ENCODE results near the gene PLCB3. TPM values are rescaled to one million over a fixed set of nuclear protein-coding genes. Genes with fewer than 3 reads are reported as not detected.

PLCB3 gene
- polyA plus RNA-seq, 4 donors = 12.4 to 17.1 (median 13.7) TPM

- no peak for DNase-seq (ENCODE audit: low read depth in 4 of 4, low spot score in 3 of 4)
Observed at GRCh38 chr11:64263021-64263946, 12.0 kb downstream of the PLCB3 start.

GRCh38 chr11:64263947-64264317 is 12.6 kb downstream of the PLCB3 start:
- no peak for DNase-seq (ENCODE audit: low read depth in 4 of 4, low spot score in 3 of 4)

DNA sequence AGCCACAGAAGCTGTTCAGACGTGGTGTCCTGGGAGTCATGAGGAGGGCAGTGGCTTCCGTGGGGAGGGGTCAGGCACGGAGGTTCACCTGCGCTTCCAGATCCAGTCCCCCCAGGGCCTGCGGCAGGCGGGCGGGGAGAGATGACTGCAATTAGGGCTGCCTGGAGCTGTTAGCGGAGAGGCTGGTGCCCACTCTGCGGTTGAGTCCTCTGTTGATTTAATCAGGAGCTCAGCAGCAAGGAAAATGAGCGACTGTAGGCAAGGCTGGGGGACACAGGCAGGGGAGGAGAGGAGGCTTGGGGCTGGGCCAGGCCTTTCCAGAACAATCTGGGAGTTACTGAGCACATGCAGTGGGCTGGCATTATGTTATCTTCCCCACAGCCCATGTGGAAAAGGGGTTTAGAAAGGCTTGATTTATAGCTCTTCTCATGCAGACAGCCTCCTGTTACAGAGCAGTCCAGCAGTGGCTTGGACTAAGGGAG is 13.1 kb downstream of the PLCB3 start:
- no peak for DNase-seq (ENCODE audit: low read depth in 4 of 4, low spot score in 3 of 4)

DNA sequence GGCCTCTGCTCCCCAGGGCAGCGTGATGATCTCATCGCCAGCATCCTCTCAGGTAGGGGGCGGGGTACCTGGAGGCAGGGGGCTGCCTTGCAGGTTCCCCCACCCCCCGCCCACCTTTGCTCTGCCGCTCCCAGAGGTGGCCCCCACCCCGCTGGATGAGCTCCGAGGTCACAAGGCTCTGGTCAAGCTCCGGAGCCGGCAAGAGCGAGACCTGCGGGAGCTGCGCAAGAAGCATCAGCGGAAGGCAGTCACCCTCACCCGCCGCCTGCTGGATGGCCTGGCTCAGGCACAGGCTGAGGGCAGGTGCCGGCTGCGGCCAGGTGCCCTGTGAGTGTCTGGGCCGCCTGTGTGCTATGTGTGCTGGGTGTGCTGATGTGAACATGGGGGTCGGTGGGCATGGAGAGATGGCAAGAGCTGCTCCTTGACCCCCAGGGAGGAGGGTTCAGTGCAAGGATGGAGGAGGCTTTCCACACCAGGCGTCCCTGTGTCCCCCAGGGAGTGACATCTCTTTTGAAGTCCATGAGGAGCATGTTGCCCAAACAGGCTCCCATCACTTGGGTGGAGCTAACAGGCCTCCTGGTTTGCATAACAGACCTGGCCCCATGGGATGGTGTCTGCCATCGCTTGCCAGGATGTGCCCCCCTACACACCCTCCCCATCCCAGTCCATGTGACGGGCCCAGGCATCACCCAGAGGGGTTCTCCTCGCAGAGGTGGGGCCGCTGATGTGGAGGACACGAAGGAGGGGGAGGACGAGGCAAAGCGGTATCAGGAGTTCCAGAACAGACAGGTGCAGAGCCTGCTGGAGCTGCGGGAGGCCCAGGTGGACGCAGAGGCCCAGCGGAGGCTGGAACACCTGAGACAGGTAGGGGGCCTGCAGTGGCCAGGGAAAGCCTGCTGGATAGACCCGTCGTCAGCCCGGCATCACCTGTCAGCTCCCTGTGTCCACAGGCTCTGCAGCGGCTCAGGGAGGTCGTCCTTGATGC is 14.1 kb downstream of the PLCB3 start:
- no peak for DNase-seq (ENCODE audit: low read depth in 4 of 4, low spot score in 3 of 4)

- no peak for DNase-seq (ENCODE audit: low read depth in 4 of 4, low spot score in 3 of 4)
Observed at GRCh38 chr11:64266339-64266738, 15.0 kb downstream of the PLCB3 start.

DNA sequence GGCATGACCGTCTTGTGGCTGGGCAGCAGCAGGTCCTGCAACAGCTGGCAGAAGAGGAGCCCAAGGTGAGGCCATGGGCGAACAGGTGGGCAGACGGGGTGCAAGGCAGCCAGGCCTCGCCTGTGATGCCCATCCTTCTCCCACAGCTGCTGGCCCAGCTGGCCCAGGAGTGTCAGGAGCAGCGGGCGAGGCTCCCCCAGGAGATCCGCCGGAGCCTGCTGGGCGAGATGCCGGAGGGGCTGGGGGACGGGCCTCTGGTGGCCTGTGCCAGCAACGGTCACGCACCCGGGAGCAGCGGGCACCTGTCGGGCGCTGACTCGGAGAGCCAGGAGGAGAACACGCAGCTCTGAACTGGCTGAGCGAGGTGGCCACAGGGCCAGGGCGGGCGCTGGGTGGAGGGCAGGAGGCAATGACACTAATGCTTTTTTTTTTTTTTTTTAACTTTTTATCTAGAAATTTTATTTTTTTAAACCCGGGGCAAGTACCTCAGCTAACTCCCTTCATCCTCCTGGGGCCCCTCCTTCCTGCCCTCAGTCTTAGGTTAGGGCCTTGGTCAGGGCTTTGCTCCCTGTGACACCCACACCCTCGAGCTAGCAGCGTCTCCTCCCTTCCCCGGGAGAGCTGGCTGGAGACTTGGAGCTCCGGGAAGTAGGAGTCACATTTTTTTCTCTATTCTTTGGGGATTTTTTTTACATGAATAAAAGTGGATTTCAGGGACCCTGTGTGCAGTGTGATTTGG is 16.0 kb downstream of the PLCB3 start:
- no peak for DNase-seq (ENCODE audit: low read depth in 4 of 4, low spot score in 3 of 4)

- DNase-seq (ENCODE audit: low read depth in 4 of 4, low spot score in 3 of 4) = no peak
Observed at GRCh38 chr11:64268025-64268892, 16.9 kb downstream of the PLCB3 start.

DNA sequence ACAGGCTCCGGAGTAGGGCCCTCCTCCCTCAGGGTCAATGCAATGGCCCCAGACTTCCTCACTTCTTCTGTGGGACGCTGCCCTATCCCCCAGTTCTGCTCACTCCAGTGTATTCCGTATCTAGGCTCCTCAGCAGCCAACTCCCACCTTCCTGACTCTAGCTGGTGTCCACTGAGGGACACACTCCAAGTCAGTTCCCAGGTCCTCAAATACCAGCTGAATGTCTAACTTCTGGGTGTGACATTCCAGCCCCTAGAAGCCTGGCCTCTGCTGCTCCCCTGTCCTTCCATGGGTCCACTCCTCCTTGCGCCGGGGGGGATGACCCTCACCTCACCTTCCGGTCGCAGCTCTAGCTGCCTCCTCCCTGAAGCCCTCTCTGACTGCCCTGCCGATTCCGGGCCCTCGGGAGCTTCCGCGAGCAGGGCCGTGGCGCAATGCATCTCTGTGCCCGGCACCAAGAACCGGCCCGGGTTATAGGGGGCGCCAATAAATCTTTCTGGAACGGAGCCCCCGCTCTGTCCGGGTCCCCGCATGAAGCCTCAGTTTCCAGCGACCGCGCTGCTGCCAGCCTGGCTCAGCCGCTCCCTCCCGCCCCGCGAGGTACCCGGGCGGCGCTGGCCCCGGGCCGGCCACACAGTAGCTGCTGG is 17.7 kb downstream of the PLCB3 start:
- no peak for DNase-seq (ENCODE audit: low read depth in 4 of 4, low spot score in 3 of 4)

- DNase-seq (ENCODE audit: low read depth in 4 of 4, low spot score in 3 of 4) = peak; percentile 96 to 99 (median 98)
Observed at GRCh38 chr11:64269540-64270220, 18.4 kb downstream of the PLCB3 start.

DNA sequence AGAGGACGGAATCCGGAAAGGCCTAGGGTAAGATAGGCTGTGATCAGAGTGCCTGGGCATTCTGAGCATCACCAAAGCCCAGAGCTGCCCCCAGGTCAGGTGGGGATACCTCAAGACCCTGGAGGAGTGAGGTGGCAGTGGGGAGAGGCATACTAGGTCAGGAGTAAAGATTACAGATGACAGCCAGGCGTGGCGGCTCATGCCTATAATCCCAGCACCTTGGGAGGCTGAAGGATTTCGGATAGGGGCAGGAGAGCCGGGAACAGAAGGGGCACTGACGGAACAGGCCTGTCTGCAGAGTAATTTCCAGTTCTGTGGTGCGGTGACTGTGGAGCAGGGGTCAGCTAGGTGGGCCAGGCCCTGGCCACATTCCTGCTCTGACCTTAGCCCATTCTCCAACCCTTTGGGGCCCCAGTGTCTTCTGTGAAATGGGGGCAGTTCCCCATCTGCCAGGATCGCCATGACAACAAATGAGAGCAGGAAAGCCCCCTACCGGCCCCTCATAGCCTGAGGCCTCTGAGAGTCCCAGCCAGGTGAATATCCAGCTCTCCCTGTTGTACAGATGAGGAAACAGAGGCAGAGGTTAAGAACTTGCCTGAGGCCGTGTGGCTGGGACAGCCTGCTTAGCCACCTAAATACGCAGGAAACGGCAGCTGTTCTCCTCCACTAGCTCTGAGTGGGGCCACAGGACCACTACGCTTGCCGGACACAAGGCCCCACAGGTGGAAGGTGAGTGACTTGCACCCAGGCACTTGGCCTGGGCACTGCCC is 23.9 kb downstream of the PLCB3 start:
- no peak for DNase-seq (ENCODE audit: low read depth in 4 of 4, low spot score in 3 of 4)

DNA sequence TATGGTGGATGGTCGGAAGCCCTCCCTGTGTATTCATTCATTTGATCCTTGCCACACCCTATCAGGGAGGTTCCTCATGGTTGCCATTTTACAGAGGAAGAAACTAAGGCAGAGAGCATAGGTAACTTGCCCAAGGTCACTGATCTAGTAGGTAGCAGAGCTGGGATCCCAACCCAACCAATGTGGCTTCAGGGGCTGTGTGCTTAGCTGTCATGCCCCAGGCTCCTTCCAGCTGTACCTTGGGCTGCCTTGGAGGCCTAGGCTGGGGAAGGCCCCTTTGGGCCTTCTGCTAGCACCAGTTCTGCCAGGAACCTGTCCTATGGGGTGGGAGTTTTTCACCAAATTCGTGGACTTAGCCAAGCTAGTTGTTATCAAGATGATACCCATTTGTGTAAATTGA is 24.5 kb downstream of the PLCB3 start:
- DNase-seq (ENCODE audit: low read depth in 4 of 4, low spot score in 3 of 4) = no peak

DNA sequence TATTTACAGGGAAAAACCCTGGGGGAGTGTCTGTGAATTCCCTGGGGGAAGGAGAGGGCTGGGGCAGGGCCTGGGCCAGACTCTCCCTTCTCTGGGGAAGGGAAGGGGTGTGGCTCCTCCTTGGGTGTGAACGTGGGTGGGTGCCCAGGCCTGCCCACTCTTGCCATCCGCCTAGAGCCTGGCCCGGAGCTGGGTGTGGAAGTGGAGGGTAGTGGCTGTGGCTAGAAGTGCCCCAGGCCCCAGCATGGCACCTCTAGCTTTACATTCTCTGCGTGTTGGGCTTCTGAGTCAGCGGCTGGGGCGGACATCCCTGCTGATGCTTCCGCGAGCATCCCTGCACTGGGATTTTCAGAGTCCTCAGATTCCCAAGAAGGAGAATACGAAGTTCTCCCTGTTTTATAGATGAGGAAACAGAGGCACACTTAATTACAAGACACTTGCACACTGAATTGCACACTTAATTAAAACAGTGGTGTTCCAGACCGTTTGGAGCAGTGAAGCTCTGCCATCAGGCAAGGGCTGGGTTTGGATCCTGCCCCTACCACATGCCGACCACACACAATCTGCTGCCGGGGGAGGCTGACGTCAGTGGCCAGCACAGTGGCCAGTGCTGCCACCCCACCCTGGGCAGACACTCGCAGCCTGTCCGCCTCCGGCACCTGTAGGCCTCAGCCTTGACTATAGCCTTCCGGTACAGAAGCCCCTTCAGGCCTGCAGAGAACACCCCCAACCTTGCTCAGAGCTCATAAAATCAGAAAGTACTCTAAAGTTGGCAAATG is 25.5 kb downstream of the PLCB3 start:
- no peak for DNase-seq (ENCODE audit: low read depth in 4 of 4, low spot score in 3 of 4)

DNA sequence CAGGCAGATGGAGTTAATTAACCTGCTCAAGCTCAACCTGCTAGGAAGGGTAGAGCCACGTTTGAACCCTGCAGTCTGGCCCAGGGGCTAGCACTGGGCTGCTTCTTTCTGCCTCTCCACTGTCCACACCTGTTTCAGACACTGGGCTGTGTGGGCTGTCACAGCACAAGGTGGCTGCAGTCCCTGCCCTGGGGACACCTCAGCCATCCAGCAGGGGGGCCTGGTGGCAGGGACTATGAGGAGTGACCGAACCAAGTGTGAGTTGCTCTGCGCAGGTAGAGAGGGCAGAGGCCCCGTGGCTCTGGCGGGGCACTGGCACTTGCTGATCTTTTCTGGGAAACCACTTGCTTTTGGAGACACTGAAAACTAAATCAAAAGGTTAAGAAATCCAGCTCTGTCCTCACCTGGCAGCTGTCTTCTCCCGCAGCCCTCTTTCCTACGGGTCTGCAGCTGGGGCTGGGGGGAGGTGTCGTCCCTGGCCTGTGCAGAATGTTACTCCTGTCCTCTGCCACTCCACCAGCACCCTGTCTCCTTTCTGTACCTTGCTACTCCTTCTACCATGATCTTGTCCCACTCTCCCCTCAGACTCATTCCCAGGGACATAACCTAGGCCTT is 27.4 kb downstream of the PLCB3 start:
- DNase-seq (ENCODE audit: low read depth in 4 of 4, low spot score in 3 of 4) = no peak

DNA sequence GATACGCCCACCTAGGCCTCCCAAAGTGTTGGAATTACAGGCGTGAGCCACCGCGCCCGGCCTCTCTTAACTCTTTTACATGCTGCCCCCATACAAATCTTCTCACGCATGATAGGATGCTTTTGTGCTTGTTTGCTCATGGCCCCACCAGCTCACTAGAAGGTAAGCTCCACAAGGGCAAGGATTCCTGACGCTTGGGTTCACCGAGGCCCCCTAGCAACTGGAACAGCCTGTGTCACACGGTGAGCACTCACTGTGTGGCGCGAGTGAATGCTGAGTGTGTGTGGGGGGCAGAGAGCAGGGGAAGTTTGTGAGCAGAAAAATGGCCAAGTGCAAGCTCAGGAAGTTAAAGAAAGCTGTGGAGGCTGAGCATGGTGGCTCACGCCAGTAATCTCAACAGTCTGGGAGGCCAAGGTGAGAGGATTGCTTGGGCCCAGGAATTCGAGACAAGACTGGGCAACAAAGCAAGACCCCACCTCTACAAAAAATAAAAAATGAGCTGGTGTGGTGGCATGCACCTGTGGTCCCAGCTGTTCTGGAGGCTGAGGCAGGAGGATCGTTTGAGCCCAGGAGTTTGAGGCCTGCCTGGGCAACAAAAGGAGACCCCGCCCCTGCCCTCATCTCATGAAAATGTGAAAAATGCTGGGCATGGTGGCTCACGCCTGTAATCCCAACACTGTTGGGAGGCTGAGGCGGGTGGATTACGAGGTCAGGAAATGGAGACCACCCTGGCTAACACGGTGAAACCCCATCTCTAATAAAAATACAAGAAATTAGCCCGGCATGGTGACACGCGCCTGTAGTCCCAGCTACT is 30.8 kb downstream of the PLCB3 start:
- no peak for DNase-seq (ENCODE audit: low read depth in 4 of 4, low spot score in 3 of 4)

GRCh38 chr11:64283092-64283491 is 31.8 kb downstream of the PLCB3 start:
- no peak for DNase-seq (ENCODE audit: low read depth in 4 of 4, low spot score in 3 of 4)

Data from left renal pelvis (tissue), 4 donors.